Mesenchymal stem cell (in vitro differentiated cells and primary cell): Measurements from ENCODE around the gene EHD1. TPM values are rescaled to one million over a fixed set of nuclear protein-coding genes. Genes with fewer than 3 reads are reported as not detected.

Source experiments
- small RNA-seq: library from polyadenylated mRNA; stranded (forward); fragments of <200 nt; extraction: miRNeasy Mini kit (QIAGEN cat#:217004); gene quantifications from one replicate; pipeline ENCODE3, GENCODE V24; 2013; ENCODE audit warnings: low read depth

Gene EHD1

Small RNA genes lying within 50 kb of the gene (small RNA-seq; reads per million reads assigned to genes)
- gene MIR6749 (not detected), gene MIR6750 (not detected)
